ENCODE measurements around the gene SLC6A13.
"Not testable (repeated sequence)": the region's sequence is repeated elsewhere in the genome, so short reads cannot be mapped to it uniquely, and the experiment has no call there.

Gene SLC6A13

DNA sequence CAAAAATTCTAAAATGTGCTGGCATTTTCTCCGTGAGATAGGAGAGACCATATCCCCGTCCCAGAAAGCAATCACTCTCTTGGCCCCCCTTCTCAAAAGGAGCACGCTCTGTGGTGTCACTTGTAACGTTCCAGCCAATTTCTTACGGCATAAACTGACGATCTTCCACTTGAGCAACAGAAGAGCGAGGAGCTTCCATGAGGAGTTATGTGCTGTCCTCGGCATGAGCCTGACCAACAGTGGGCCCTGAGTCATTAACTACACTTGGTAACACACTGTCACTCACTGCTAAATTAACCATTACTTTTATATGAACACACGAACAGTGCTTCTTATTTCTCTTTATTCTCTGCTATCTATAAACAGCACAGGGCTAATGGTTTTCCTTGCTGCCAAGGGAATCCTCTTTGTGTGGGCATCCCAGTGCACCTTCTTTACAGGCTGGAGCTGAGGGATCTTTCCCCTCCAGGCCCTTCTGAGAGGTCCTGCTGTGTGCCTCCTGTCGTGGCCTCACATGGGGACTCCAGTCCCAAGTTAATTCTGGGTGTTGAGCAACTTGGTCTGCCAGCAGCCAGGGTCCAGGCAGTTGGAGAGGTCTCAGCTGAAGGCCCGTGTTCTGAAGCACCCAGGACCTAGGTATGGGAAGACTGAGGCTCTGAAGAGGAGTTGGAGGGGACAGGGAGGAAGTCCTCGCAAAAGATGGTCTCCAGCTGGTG is 9.4 kb downstream of the SLC6A13 start:
- Mint-ChIP-seq H3K36me3 (ENCODE audit: low read depth) (no peaks in the 10 kb centered on the region), H3K27me3 (peaks cover 24% of the 10 kb centered on the region), H3K27ac (no peak overlapping the region), H3K4me1 (ENCODE audit: low read depth) (no peaks in the 10 kb centered on the region), H3K4me3 (no peak overlapping the region), H3K9me3 (no peaks in the 10 kb centered on the region)

DNA sequence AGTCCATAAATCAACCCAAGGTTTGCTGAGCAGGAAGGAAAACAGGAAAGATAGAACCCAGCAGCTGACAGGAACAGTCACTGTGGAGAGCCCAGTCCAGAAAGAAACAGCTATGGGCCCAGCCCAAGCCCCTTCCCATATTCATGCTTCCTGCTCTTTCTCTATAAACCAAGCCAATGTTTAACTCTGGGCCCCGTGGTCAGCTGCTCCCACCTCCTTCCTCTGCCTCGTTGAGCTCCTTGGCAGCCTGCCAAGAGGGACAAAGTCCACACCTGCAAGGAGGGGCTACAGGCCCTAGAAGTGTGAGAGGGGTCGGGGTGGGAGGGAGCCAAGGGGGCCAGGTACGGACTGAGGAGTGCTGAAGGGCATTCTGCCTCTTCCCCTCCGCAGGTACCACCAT is 10.0 kb downstream of the SLC6A13 start:
- Mint-ChIP-seq H3K36me3 (ENCODE audit: low read depth) (no peaks in the 10 kb centered on the region), H3K27ac (no peak overlapping the region), H3K4me3 (no peak overlapping the region), H3K4me1 (ENCODE audit: low read depth) (no peaks in the 10 kb centered on the region), H3K27me3 (peaks cover 30% of the 10 kb centered on the region), H3K9me3 (peaks cover 5% of the 10 kb centered on the region)

- Mint-ChIP-seq H3K27ac (no peak overlapping the region), H3K27me3 (peaks cover 27% of the 10 kb centered on the region), H3K4me1 (ENCODE audit: low read depth) (no peaks in the 10 kb centered on the region), H3K9me3 (peaks cover 13% of the 10 kb centered on the region), H3K36me3 (ENCODE audit: low read depth) (no peaks in the 10 kb centered on the region), H3K4me3 (no peak overlapping the region)
Observed at GRCh38 chr12:247271-247670, 15.4 kb downstream of the SLC6A13 start.

DNA sequence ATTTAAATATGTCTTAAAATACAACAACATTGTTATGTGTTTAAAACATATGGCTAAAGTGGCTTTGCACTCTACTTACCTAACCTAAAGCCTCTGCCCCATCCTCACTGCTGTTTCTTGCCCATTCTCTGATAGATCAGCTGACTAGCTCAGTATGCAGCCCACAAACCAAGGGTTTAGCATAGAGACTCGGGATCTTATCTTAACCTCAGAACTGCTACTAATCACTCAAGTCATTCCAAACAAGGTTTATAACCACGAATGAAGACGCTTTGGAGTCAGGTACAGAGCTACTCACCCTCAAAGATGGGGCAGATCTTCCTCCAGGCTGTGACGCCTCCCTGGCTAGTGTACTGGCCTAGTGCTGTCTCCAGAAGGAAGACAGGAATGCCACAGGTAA is 19.3 kb downstream of the SLC6A13 start:
- Mint-ChIP-seq H3K36me3 (ENCODE audit: low read depth) (no peaks in the 10 kb centered on the region), H3K4me1 (ENCODE audit: low read depth) (no peaks in the 10 kb centered on the region), H3K9me3 (peaks cover 13% of the 10 kb centered on the region), H3K4me3 (no peak overlapping the region), H3K27ac (no peak overlapping the region), H3K27me3 (peaks cover 27% of the 10 kb centered on the region)

GRCh38 chr12:242496-242895 is 20.1 kb downstream of the SLC6A13 start:
- H3K27ac Mint-ChIP-seq, result no peak overlapping the region
- H3K4me3 Mint-ChIP-seq, result no peak overlapping the region
- no peaks in the 10 kb centered on the region for H3K4me1 Mint-ChIP-seq (ENCODE audit: low read depth)
- H3K9me3 Mint-ChIP-seq, result peaks cover 8% of the 10 kb centered on the region
- H3K36me3 Mint-ChIP-seq (ENCODE audit: low read depth), result no peaks in the 10 kb centered on the region
- peaks cover 20% of the 10 kb centered on the region for H3K27me3 Mint-ChIP-seq

GRCh38 chr12:241266-241665 is 21.4 kb downstream of the SLC6A13 start:
- no peak overlapping the region for H3K27ac Mint-ChIP-seq
- H3K9me3 Mint-ChIP-seq, result peaks cover 10% of the 10 kb centered on the region
- H3K36me3 Mint-ChIP-seq (ENCODE audit: low read depth), result no peaks in the 10 kb centered on the region
- no peak overlapping the region for H3K4me3 Mint-ChIP-seq
- peaks cover 20% of the 10 kb centered on the region for H3K27me3 Mint-ChIP-seq
- H3K4me1 Mint-ChIP-seq (ENCODE audit: low read depth), result no peaks in the 10 kb centered on the region

GRCh38 chr12:240566-240965 is 22.1 kb downstream of the SLC6A13 start:
- Mint-ChIP-seq H3K4me1 (ENCODE audit: low read depth) (no peaks in the 10 kb centered on the region), H3K36me3 (ENCODE audit: low read depth) (no peaks in the 10 kb centered on the region), H3K4me3 (no peak overlapping the region), H3K27ac (no peak overlapping the region), H3K27me3 (peaks cover 20% of the 10 kb centered on the region), H3K9me3 (peaks cover 15% of the 10 kb centered on the region)

- H3K27ac Mint-ChIP-seq, result no peak overlapping the region
- H3K27me3 Mint-ChIP-seq, result peaks cover 11% of the 10 kb centered on the region
- H3K9me3 Mint-ChIP-seq, result peaks cover 11% of the 10 kb centered on the region
- no peaks in the 10 kb centered on the region for H3K36me3 Mint-ChIP-seq (ENCODE audit: low read depth)
- H3K4me3 Mint-ChIP-seq, result no peak overlapping the region
- H3K4me1 Mint-ChIP-seq (ENCODE audit: low read depth), result no peaks in the 10 kb centered on the region
Observed at GRCh38 chr12:238736-239398, 23.8 kb downstream of the SLC6A13 start.

- no peaks in the 10 kb centered on the region for H3K4me1 Mint-ChIP-seq (ENCODE audit: low read depth)
- H3K9me3 Mint-ChIP-seq, result peaks cover 11% of the 10 kb centered on the region
- H3K36me3 Mint-ChIP-seq (ENCODE audit: low read depth), result no peaks in the 10 kb centered on the region
- peaks cover 7% of the 10 kb centered on the region for H3K27me3 Mint-ChIP-seq
- no peak overlapping the region for H3K4me3 Mint-ChIP-seq
- H3K27ac Mint-ChIP-seq, result no peak overlapping the region
Observed at GRCh38 chr12:238116-238515, 24.5 kb downstream of the SLC6A13 start.

DNA sequence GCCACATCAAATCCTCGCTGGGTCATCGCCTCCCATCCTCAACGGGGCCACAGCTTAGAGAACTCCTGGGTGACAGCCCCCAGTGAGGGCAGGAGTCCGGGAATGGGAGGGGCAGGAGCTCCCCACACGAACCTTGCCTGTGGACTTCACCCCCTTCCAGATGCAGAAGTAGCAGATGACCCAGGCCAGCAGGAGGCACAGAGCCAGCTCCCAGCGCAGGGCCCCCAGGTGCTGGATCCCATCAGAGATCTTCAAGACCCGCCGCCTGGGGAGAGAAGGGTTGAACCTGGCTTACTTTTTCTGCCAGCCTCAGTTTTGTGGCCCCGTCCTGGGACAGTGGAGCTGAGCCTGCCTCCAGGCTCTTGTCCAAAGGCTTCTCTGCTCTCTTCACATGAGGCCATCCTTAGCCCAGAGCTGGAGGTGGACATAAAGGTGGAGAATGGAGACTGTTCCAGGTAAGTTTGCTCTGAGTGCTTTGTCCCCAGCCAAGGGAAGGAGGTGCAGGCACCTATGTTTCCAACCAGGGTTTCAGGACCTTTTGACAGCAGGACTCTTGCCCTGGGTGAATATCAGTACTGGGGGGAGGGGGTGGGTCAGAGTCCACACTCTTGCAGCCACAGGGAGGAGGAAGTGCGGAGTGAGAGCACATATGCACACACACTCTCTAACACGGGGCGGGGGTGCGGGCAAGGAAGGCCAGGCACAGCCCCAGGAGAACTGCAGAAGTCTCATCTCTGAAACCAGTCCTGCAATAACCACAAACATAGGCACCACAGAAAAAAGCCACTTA is 25.4 kb downstream of the SLC6A13 start:
- peaks cover 11% of the 10 kb centered on the region for H3K9me3 Mint-ChIP-seq

DNA sequence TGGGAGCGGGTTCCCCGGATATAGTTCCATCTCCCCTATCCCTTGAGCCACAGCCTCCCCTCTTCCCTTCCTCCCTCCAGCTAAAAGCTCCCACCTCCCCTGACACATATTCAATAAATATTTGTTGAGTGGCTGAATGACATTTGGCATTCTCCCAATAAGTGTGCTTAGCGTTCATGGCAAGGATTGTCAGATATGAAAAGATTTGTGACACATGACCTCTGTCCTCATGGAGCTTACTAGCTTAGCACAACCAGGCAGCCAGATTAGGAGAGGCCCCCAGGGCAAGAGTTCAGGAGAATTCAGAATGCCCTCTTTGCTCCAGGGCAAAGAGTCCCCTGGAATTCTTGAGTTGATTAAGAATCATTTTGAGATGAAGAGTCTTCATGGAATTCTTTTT is 26.2 kb downstream of the SLC6A13 start:
- Mint-ChIP-seq H3K4me1 (ENCODE audit: low read depth) (no peaks in the 10 kb centered on the region), H3K27ac (no peak overlapping the region), H3K36me3 (ENCODE audit: low read depth) (no peaks in the 10 kb centered on the region), H3K27me3 (no peaks in the 10 kb centered on the region), H3K9me3 (peaks cover 11% of the 10 kb centered on the region), H3K4me3 (no peak overlapping the region)

More for the DNA sequence above, 25.4 kb downstream of the SLC6A13 start:
- H3K27me3 Mint-ChIP-seq, result peaks cover 3% of the 10 kb centered on the region
- H3K4me1 Mint-ChIP-seq (ENCODE audit: low read depth), result no peaks in the 10 kb centered on the region
- H3K27ac Mint-ChIP-seq, result no peak overlapping the region
- H3K36me3 Mint-ChIP-seq (ENCODE audit: low read depth), result no peaks in the 10 kb centered on the region
- H3K4me3 Mint-ChIP-seq, result no peak overlapping the region

- not testable (repeated sequence) for H3K27ac Mint-ChIP-seq; H3K4me3 Mint-ChIP-seq; H3K27me3 Mint-ChIP-seq; H3K4me1 Mint-ChIP-seq (ENCODE audit: low read depth); H3K36me3 Mint-ChIP-seq (ENCODE audit: low read depth)
- peaks cover 11% of the 10 kb centered on the region for H3K9me3 Mint-ChIP-seq
Observed at GRCh38 chr12:235967-236366, 26.7 kb downstream of the SLC6A13 start.

DNA sequence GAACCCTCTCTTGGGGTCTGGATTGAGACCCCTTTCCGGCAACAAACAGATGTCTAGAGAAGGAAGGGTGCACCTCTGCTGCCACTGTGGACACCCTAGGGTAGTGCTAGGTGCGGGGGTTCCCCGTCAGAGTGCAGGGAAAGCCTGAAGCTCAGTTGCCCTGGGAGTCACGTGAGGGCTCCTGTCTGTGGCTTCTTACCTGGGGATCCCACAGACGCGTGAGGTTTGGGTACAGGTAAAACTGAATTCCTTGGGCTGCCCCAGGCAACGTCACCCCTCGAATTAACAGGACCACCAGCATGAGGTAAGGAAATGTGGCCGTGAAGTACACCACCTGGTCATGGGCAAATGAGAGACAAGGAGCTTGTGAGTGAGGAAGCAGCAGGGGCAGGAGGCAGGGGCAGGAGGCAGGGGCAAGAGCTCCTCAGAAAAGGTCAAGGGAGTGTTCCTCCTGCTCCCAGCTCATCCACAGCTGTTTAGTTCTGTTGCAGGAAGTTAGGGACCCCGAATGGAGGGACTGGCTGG is 27.7 kb downstream of the SLC6A13 start:
- Mint-ChIP-seq H3K27me3 (no peaks in the 10 kb centered on the region), H3K9me3 (peaks cover 11% of the 10 kb centered on the region), H3K27ac (no peak overlapping the region), H3K4me1 (ENCODE audit: low read depth) (no peaks in the 10 kb centered on the region), H3K36me3 (ENCODE audit: low read depth) (no peaks in the 10 kb centered on the region), H3K4me3 (no peak overlapping the region)

- Mint-ChIP-seq H3K27me3 (no peaks in the 10 kb centered on the region), H3K9me3 (peaks cover 11% of the 10 kb centered on the region), H3K4me1 (ENCODE audit: low read depth) (no peaks in the 10 kb centered on the region), H3K36me3 (ENCODE audit: low read depth) (no peaks in the 10 kb centered on the region), H3K27ac (no peak overlapping the region), H3K4me3 (no peak overlapping the region)
Observed at GRCh38 chr12:234019-234418, 28.6 kb downstream of the SLC6A13 start.

- H3K9me3 Mint-ChIP-seq, result peaks cover 11% of the 10 kb centered on the region
- H3K27ac Mint-ChIP-seq, result no peak overlapping the region
- no peaks in the 10 kb centered on the region for H3K27me3 Mint-ChIP-seq
Observed at GRCh38 chr12:233615-233968, 29.0 kb downstream of the SLC6A13 start.

More at GRCh38 chr12:233615-233968, 29.0 kb downstream of the SLC6A13 start:
- Mint-ChIP-seq H3K36me3 (ENCODE audit: low read depth) (no peaks in the 10 kb centered on the region), H3K4me3 (no peak overlapping the region), H3K4me1 (ENCODE audit: low read depth) (no peaks in the 10 kb centered on the region)

All from stimulated activated naive CD8-positive, alpha-beta T cell treated with anti-CD3 and anti-CD28 coated beads, Interleukin-15, Interleukin-2, amounts not matched to agents 100 ng/mL and 50 ng/mL, for 24 hours (primary cell).